AG09319 (cell line): Measurements from ENCODE around the gene FAM209A.
"Not testable (repeated sequence)": the region's sequence is repeated elsewhere in the genome, so short reads cannot be mapped to it uniquely, and the experiment has no call there.

Source experiments
- DNase-seq: peaks from one replicate; pipeline ENCODE4 v3.0.0-alpha.2; 2010; ENCODE audit warnings: low read depth; ENCODE audit errors: extremely low read depth
- TF ChIP-seq, protein P1 (sequence below): IDR thresholded peaks from 2 replicates; pipeline ENCODE4 v1.5.1; 2011; ENCODE audit warnings: low read depth, mild to moderate bottlenecking, inconsistent platforms, low read length, moderate library complexity

The FAM209A gene

DNA sequence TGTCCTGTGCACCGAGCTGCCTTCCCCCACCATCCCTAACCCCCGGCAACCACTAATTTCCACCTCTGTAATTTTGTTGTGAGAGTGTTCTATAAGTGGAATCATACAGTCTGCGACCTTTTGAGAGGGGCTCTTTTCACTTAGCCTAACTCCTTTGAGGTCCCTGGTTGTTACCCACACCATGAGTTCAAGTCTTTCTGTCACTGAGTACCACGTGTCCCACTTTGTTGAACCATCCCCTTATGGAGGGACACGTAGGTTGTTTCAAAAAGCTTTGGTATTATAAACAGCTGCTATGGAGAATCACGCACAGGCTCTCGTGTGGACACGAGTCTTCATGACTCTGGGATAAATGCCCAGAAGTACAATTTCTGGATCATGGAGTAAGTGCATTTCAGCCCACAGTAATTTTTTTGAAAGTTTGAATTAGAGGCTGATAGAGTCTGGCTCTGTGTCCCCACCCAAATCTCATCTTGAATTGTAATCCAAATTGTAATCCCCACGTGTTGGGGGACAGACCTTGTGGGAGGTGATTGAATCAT, 18.0 kb downstream of the FAM209A start:
- TF ChIP-seq, protein P1, sequence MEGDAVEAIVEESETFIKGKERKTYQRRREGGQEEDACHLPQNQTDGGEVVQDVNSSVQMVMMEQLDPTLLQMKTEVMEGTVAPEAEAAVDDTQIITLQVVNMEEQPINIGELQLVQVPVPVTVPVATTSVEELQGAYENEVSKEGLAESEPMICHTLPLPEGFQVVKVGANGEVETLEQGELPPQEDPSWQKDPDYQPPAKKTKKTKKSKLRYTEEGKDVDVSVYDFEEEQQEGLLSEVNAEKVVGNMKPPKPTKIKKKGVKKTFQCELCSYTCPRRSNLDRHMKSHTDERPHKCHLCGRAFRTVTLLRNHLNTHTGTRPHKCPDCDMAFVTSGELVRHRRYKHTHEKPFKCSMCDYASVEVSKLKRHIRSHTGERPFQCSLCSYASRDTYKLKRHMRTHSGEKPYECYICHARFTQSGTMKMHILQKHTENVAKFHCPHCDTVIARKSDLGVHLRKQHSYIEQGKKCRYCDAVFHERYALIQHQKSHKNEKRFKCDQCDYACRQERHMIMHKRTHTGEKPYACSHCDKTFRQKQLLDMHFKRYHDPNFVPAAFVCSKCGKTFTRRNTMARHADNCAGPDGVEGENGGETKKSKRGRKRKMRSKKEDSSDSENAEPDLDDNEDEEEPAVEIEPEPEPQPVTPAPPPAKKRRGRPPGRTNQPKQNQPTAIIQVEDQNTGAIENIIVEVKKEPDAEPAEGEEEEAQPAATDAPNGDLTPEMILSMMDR = no peak
- DNase-seq = no peak

DNA sequence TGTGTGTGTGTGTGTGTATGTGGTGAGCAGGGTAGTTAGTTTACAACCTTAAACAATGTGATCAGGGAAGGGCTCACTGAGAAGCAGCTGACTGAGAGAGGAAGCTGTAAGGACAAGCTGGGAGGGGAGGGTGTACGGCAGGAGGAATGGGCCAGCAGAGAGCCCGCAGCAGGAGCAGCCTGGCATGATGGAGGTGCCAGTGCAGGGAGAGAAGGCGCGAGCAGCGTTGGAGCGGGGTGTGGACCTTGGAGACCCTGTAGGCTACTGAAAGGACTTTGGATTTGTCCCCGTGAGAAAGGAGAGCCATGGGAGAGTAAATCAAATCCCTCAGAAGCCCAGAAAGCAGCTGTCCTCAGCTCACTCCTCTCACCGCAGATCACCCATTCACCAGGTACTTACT, 27.0 kb downstream of the FAM209A start:
- no peak for DNase-seq
- TF ChIP-seq, protein P1 = no peak

DNA sequence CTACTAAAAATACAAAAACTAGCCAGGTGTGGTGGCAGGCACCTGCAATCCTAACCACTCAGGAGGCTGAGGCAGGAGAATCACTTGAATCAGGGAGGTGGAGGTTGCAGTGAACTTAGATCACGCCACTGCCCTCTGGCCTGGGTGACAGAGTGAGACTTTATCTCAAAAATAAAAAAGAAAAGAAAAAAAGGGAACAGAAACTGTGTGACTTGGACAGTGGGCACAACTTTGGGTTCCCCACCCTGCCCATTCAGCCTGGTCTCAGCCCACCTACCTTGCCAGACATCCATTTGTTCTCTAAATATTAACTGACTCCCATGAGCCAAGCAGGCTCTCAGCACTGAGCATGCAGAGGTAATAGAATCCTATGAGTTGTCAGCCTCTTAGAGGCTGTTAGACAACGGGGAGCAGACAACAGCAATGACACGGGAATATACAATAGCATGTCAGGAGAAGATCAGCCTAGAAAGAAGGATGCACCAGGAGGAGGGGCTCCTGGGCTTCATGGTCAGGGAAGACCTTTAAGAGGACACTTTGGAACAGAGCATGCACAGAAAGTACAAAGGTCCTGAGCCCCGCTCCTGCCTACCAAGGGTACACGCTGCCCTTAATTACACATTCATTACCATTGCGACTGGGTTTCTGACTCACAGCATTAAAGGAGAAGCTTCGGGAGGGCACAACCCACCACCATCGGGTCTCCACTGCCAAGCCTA, 28.5 kb downstream of the FAM209A start:
- no peak for DNase-seq
- TF ChIP-seq, protein P1 = no peak

DNA sequence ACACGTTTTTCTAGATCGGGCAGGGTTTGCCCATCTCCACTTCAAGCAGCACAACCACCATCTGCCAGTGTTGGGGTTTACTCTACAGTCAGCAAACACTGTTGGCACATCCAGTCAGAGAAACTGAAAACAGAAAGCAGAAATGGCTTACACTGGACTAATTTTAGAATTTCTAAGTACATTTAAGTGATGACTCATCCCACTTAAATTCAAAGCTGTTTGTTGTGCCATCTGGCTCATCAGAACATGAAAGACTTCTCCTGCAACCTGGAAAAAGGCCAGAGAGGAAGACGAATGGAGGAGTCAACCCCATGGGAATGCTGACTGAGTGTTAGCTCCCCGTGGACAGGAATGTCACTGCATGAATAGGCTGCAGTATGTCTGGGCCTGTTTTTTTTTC, 30.3 kb downstream of the FAM209A start:
- TF ChIP-seq, protein P1 = no peak
- peak; percentile 83 for DNase-seq

DNA sequence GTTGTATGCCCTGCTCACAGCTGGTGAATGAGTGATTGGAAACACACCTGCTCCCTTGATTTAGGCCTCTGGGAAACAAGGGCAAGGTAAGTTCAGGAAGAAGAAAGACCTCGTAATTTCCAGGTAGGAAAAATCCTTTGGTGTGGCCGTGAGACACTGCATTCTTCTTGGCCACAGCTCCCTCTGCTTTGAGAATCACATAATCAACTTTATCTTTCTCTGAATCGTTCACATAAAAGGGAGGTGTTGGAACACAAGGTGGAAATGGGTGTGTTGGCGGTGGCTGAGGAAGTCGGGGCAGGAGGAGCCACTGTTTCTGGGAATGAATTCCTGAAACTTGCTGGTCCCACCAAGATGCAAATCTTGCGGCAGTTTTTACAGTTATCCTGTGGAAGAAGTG, 34.4 kb downstream of the FAM209A start:
- TF ChIP-seq, protein P1 = no peak

DNA sequence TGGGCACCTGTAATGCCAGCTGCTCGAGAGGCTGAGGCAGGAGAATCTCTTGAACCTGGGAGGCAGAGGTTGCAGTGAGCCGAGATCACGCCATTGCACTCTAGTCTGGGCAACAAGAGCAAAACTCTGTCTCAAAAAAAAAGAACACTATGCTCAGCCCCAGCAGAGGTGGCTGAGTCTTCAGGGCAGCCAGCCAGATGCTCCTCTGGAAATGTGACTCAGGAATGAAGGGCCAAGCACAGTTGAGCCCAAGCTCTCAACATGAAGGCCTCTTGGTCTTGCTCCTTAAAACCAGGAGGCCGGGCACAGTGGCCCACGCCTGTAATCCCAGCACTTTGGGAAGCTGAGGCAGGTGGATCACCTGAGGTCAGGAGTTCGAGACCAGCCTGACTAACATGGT, 40.0 kb downstream of the FAM209A start:
- DNase-seq = not testable (repeated sequence)

More for the DNA sequence above, 34.4 kb downstream of the FAM209A start:
- no peak for DNase-seq

DNA sequence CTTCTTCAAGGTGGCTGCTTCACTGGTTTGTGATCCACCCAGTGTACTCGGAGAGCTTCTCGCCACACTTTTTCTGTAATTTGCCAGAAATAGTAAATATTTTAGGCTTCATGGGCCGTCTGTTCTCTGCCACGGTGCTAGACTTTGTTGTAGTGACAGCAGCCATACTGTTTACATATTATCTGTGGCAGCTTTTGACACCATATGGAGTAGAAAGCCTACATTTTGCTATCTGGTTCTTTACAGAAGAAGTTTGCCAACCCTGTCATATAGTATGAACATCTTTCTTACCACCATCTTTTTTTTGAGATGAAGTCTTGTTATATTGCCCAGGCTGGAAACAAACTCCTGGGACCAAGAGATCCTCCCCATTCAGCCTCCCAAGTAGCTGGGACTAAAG, 41.0 kb downstream of the FAM209A start:
- no peak for DNase-seq
- TF ChIP-seq, protein P1 = no peak

DNA sequence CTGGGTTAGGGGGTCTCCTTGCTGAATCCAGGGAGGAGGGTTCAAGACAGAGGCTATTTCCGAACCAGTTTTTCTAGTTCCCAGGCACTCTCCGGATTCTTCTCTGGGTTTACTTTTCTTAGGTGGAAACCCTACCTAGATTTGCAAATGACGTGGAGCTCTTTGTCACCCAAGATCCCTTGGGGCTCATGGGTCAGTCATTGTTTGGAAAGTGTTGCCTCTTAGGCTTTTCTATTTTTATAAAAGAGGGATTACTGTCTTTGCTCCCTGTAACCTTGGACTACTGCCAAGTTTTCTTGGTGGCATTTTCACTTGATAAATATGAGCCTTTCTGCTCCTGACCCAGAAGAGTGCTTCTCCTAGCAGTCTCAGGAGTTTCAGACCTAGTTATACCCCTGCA, 42.1 kb downstream of the FAM209A start:
- DNase-seq = no peak
- TF ChIP-seq, protein P1 = no peak
